Body of pancreas (tissue), 4 donors: ENCODE data around the gene NR3C1. TPM values are rescaled to one million over a fixed set of nuclear protein-coding genes. Genes with fewer than 3 reads are reported as not detected.

Source experiments
- ATAC-seq: fragments of 150-250 bp; one replicate; pipeline ENCODE4 v1.9.1; 2016
- DNase-seq, 4 donors: peaks; one replicate each; pipeline ENCODE4 v3.0.0-alpha.2; 2019
- H3K27ac ChIP-seq, 4 donors: fragments of 200-600 bp; sonication (generic); 1 replicate in 3 of 4; 2 replicates in 1 of 4; pipeline versions ENCODE4 v1.5.1 to v1.6.1; 2016 to 2019; ENCODE audit warnings: mild to moderate bottlenecking in 1 of 4, mixed read lengths in 1 of 4, moderate library complexity in 1 of 4
- H3K27me3 ChIP-seq, 2 donors: fragments of 200-600 bp; sonication (generic); one replicate each; pipeline ENCODE4 v1.6.0; 2016; ENCODE audit warnings: mild to moderate bottlenecking in 1 of 2
- H3K36me3 ChIP-seq, 2 donors: fragments of 200-600 bp; sonication (generic); replicated peaks in 1 of 2; 2 replicates each; pipeline ENCODE4 v1.5.1; 2016; ENCODE audit warnings: low read depth in 2 of 2; ENCODE audit not compliant: insufficient read depth in 1 of 2
- H3K4me1 ChIP-seq: fragments of 200-600 bp; sonication (generic); one replicate; pipeline ENCODE4 v1.6.0; 2016
- H3K4me3 ChIP-seq, 2 donors: fragments of 200-600 bp; sonication (generic); 1 replicate in 1 of 2; 2 replicates in 1 of 2; pipeline ENCODE4 v1.5.1; 2016 to 2019
- H3K9me3 ChIP-seq, 3 donors: fragments of 200-600 bp; sonication (generic); 1 replicate in 2 of 3; 2 replicates in 1 of 3; pipeline ENCODE4 v1.5.1; 2016
- POLR2A ChIP-seq, 3 donors: fragments of 450-650 bp; IDR thresholded peaks; one replicate each; pipeline ENCODE4 v1.6.1; 2016; ENCODE audit warnings: antibody characterized with exemption in 3 of 3, mild to moderate bottlenecking in 2 of 3
- WGBS, 2 donors: methylation state at CpG; one replicate each; pipeline ENCODE4 v1.1.5; 2017; 5-methylcytosine and 5-hydroxymethylcytosine counted together
- intact Hi-C: fragments of 100-400 bp; cut with DNase I; formaldehyde crosslinking; loops from one replicate; pipeline ENCODE4 v1.15.1; 2023
- total RNA-seq, 2 donors: library from RNA; depleted of rRNA; stranded (reverse); fragments of >200 nt; gene quantifications; one replicate each; pipeline ENCODE4 v1.1.0, GENCODE V29; 2016
- TF ChIP-seq, protein P1 (sequence below), 7 experiments: fragments of 450-650 bp in 4 of 7; fragments of 200-600 bp in 3 of 7; sonication (generic) in 3 of 7; IDR thresholded peaks; one replicate each; pipeline ENCODE4 v1.5.1; 2016 to 2019; ENCODE audit warnings: antibody characterized with exemption in 7 of 7

NR3C1 gene
- total RNA-seq, 2 donors from 2014 or later: 18.5 to 25.2 TPM

- Histone ChIP-seq H3K27ac (no peak overlapping the region), H3K4me1 (no peaks in the 10 kb centered on the region), H3K4me3 (no peak overlapping the region), H3K27me3 (no peaks in the 10 kb centered on the region), H3K36me3 (no peaks in the 10 kb centered on the region), H3K9me3 (no peaks in the 10 kb centered on the region)
- WGBS, 2 donors: 80 to 86% methylated on average over 7 of the region's 7 CpGs
- TF ChIP-seq, protein P1, sequence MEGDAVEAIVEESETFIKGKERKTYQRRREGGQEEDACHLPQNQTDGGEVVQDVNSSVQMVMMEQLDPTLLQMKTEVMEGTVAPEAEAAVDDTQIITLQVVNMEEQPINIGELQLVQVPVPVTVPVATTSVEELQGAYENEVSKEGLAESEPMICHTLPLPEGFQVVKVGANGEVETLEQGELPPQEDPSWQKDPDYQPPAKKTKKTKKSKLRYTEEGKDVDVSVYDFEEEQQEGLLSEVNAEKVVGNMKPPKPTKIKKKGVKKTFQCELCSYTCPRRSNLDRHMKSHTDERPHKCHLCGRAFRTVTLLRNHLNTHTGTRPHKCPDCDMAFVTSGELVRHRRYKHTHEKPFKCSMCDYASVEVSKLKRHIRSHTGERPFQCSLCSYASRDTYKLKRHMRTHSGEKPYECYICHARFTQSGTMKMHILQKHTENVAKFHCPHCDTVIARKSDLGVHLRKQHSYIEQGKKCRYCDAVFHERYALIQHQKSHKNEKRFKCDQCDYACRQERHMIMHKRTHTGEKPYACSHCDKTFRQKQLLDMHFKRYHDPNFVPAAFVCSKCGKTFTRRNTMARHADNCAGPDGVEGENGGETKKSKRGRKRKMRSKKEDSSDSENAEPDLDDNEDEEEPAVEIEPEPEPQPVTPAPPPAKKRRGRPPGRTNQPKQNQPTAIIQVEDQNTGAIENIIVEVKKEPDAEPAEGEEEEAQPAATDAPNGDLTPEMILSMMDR (IDR thresholded peaks at IDR 0.05): no peak
- no peak for TF ChIP-seq POLR2A (IDR thresholded peaks at IDR 0.05)
- ATAC-seq (no peak), DNase-seq (no peak)
- intact Hi-C loops: no loop called here
Observed at GRCh38 chr5:143432658-143433239, 29.3 kb upstream of the NR3C1 start.

- ATAC-seq: no peak
- DNase-seq: no peak
- H3K4me3 ChIP-seq: no peak overlapping the region
- no peak for TF ChIP-seq POLR2A (IDR thresholded peaks at IDR 0.05)
- TF ChIP-seq, protein P1 (IDR thresholded peaks at IDR 0.05): no peak
- no peaks in the 10 kb centered on the region for H3K27me3 ChIP-seq
- intact Hi-C loops: no loop called here
- H3K4me1 ChIP-seq: no peaks in the 10 kb centered on the region
- H3K27ac ChIP-seq: no peak overlapping the region
- 89 to 92% methylated on average over 2 of the region's 2 CpGs for WGBS, 2 donors
- no peaks in the 10 kb centered on the region for H3K36me3 ChIP-seq
- H3K9me3 ChIP-seq: no peaks in the 10 kb centered on the region
Observed at GRCh38 chr5:143431789-143432188, 28.3 kb upstream of the NR3C1 start.

DNA sequence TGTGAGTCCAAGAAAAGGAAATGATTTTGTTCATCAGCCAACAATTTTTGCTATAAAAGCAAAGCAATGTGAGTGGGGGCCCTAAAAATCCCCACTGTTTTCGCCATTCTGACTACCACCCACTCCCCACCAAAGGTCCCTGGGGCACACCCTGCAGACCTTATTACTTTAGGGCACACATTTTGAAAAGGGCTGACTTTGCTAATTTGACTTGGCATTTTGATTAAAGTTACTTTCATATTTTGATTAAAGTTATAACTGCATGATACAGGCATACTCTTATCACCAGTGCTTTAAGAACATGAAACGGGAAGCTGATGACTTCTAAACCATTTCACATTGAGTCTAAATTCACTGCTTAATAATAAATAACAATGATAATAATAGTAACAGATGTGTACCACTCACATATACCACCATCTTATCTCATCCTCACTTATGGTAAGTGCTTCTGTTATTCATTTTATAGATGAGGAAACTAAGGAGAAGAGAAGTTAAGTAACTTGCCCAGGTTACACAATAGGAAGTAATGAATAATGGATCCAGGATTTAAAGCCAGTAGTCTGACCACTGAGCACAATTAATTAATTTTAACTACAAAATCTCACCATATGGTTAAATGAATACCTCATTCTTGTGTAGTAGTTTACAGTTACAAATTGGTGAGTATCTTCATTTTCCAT lies 25.4 kb upstream of the NR3C1 start:
- Histone ChIP-seq H3K36me3 (no peaks in the 10 kb centered on the region), H3K4me3 (no peak overlapping the region), H3K27ac (no peak overlapping the region), H3K9me3 (no peaks in the 10 kb centered on the region), H3K27me3 (no peaks in the 10 kb centered on the region), H3K4me1 (no peaks in the 10 kb centered on the region)
- ATAC-seq (no peak), DNase-seq (no peak)
- WGBS, 2 donors: 84 to 89% methylated on average over 2 of the region's 2 CpGs
- intact Hi-C loops: no loop called here
- TF ChIP-seq, protein P1 (IDR thresholded peaks at IDR 0.05): no peak
- no peak for TF ChIP-seq POLR2A (IDR thresholded peaks at IDR 0.05)

GRCh38 chr5:143428155-143428554 lies 24.7 kb upstream of the NR3C1 start:
- no peak for DNase-seq
- Histone ChIP-seq H3K36me3 (no peaks in the 10 kb centered on the region), H3K27me3 (no peaks in the 10 kb centered on the region), H3K9me3 (no peaks in the 10 kb centered on the region), H3K4me1 (no peaks in the 10 kb centered on the region), H3K27ac (no peak overlapping the region), H3K4me3 (no peak overlapping the region)
- 65 to 68% methylated on average over 1 of the region's 1 CpG for WGBS, 2 donors
- no peak for ATAC-seq
- no peak for TF ChIP-seq POLR2A (IDR thresholded peaks at IDR 0.05)
- TF ChIP-seq, protein P1 (IDR thresholded peaks at IDR 0.05): no peak
- intact Hi-C loops: no loop called here
